Activated T-cell treated with anti-CD3 and anti-CD28 coated beads for 1 hour (primary cell): Measurements from ENCODE around the gene C10orf62.
A peak's percentile ranks its signal among the peaks of the same experiment; 100 is the strongest.
"Not testable (repeated sequence)": the region's sequence is repeated elsewhere in the genome, so short reads cannot be mapped to it uniquely, and the experiment has no call there.

ENCODE experiments used
- DNase-seq: peaks from one replicate; pipeline ENCODE4 v3.0.0-alpha.2; 2020; ENCODE audit warnings: low read depth

Gene C10orf62

GRCh38 chr10:97631098-97631497, 41.6 kb downstream of the C10orf62 start:
- no peak for DNase-seq

GRCh38 chr10:97632949-97633884, 43.7 kb downstream of the C10orf62 start, which contains the start of gene MORN4:
Gene MORN4, minus strand, starts transcription at chr10:97633500. Its CDS starts 13,847 bp downstream, at chr10:97619653.
- DNase-seq, result peak; percentile 85

GRCh38 chr10:97633921-97634320, 44.4 kb downstream of the C10orf62 start:
- no peak for DNase-seq

- no peak for DNase-seq
These were observed 46.1 kb downstream of the C10orf62 start for GRCh38 chr10:97635577-97635976.

GRCh38 chr10:97639090-97639489, 49.6 kb downstream of the C10orf62 start:
- not testable (repeated sequence) for DNase-seq

- peak; percentile 97 for DNase-seq
These were observed 50.8 kb downstream of the C10orf62 start, which contains the start of gene PI4K2A for GRCh38 chr10:97640174-97640867. Gene PI4K2A, plus strand, starts transcription at chr10:97640671. Its CDS starts 72 bp downstream, at chr10:97640743.
